ENCODE data around the gene CHCHD6. TPM values are rescaled to one million over a fixed set of nuclear protein-coding genes. Genes with fewer than 3 reads are reported as not detected.

CHCHD6 gene
- total and polyA plus RNA-seq, 2 donors (not counting 3 experiments of a cell fraction or from before 2014, with no cell fraction given): 8.4 to 10.1 TPM

DNA sequence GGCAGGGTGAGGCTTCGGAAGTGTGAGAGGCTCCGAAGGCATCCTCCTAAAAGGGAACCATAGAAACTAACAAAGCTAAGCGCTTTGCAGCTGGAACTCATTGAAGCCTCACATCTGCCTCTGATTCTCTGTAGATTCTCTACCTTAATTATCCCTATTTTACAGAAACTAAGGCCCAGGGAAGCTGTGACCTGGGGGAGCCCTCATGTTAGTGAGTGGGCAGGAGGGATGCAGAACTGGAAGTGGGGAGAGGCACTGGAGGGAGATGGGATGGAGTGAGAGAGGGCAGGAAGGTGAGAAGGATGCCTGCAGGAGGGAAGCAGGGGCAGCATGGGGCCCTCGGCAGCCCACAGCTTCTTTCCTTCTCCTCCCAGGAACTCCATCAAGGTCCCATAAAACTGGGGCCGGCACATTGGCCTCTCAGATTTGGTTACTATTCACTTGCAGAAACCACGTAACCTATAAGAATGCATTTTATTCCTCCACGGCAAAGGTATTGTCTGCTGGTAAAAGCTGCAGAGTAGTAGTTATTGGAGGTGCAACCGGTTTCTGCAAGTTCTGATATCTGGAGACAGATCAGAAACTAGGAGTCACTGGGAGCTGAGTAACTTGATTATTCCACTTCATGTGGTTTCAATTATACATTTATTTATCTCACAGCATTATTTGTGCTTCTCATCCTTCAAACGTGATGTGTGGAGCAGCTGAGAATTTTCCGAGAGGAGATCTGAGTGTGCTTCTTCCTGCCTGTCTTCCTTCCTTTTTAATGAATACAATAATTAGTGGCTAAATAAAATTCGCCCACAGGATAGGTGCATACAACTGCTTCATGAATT lies 24.0 kb upstream of the CHCHD6 start:
- FAIRE-seq: no peak

GRCh38 chr3:126680667-126681055 lies 23.4 kb upstream of the CHCHD6 start:
- no peak for TF ChIP-seq POLR2AphosphoS5 (IDR thresholded peaks at IDR 0.05; ENCODE audit: insufficient read depth, low read depth, low read length)
- no peak for TF ChIP-seq GATA2 (IDR thresholded peaks at IDR 0.05; ENCODE audit: insufficient read depth, insufficient read length, low read depth, low read length)
- TF ChIP-seq POLR2A (IDR thresholded peaks at IDR 0.05; ENCODE audit: low read depth, low read length): no peak
- BruUV-seq (replicated peaks): no TSS peak
- Histone ChIP-seq H3K9me3 (replicated peaks; ENCODE audit: control insufficient read depth, insufficient read depth, low read length) (no peaks in the 10 kb centered on the region), H3K9ac (replicated peaks; ENCODE audit: extremely low read depth, insufficient read depth, low read length) (no peak overlapping the region), H3K4me1 (ENCODE audit: control insufficient read depth, extremely low read depth, insufficient read depth, low read length) (no peaks in the 10 kb centered on the region), H3K4me2 (ENCODE audit: insufficient read depth, low read length) (no peak overlapping the region), H3K27ac (ENCODE audit: insufficient read depth, low read depth, low read length) (no peak overlapping the region), H3K4me3 (replicated peaks in 1 of 3; ENCODE audit: insufficient read depth in 1 of 3, low read depth in 1 of 3, low read length in 3 of 3) (no peak overlapping the region), H4K20me1 (replicated peaks; ENCODE audit: control insufficient read depth, extremely low read depth, insufficient read depth, low read length) (no peaks in the 10 kb centered on the region), H2AFZ (ENCODE audit: low read depth, low read length) (no peak overlapping the region), H3K27me3 (ENCODE audit: control insufficient read depth in 2 of 2, insufficient read depth in 2 of 2, low read length in 2 of 2) (peaks cover 8 to 17% of the 10 kb centered on the region in 2 experiments), H3K36me3 (ENCODE audit: control insufficient read depth in 2 of 2, extremely low read depth in 1 of 2, insufficient read depth in 2 of 2, low read length in 2 of 2) (no peaks in the 10 kb centered on the region), H3K9me1 (replicated peaks; ENCODE audit: control insufficient read depth, extremely low read depth, insufficient read depth, low read length) (no peaks in the 10 kb centered on the region), H3K79me2 (ENCODE audit: control insufficient read depth, insufficient read depth, low read length) (no peaks in the 10 kb centered on the region)
- dilution Hi-C loops (cut with MboI; ENCODE audit: extremely low pct_ligation_motif_present, low sequenced_read_pairs) (no loop called here), intact Hi-C loops (cut with micrococcal nuclease) (no loop called here)
- DNase-seq (ENCODE audit: low read depth, low spot score): no peak
- CTCF ChIA-PET: interaction anchor here (1.2 to 7.2 kb wide), 5 partner anchors 10 to 865 kb away, joined by 4 to 92 read pairs (median 5); partner anchors contain the start of gene PLXNA1
- FAIRE-seq: no peak
- POLR2A ChIA-PET: no interaction called here

More for the DNA sequence above, 24.0 kb upstream of the CHCHD6 start:
- Histone ChIP-seq H4K20me1 (replicated peaks; ENCODE audit: control insufficient read depth, extremely low read depth, insufficient read depth, low read length) (no peaks in the 10 kb centered on the region), H3K36me3 (ENCODE audit: control insufficient read depth in 2 of 2, extremely low read depth in 1 of 2, insufficient read depth in 2 of 2, low read length in 2 of 2) (no peaks in the 10 kb centered on the region), H3K9me1 (replicated peaks; ENCODE audit: control insufficient read depth, extremely low read depth, insufficient read depth, low read length) (no peaks in the 10 kb centered on the region), H3K9me3 (replicated peaks; ENCODE audit: control insufficient read depth, insufficient read depth, low read length) (no peaks in the 10 kb centered on the region), H3K4me3 (replicated peaks in 1 of 3; ENCODE audit: insufficient read depth in 1 of 3, low read depth in 1 of 3, low read length in 3 of 3) (no peak overlapping the region), H3K4me1 (ENCODE audit: control insufficient read depth, extremely low read depth, insufficient read depth, low read length) (no peaks in the 10 kb centered on the region), H3K27me3 (ENCODE audit: control insufficient read depth in 2 of 2, insufficient read depth in 2 of 2, low read length in 2 of 2) (peaks cover 6 to 20% of the 10 kb centered on the region in 2 experiments), H2AFZ (ENCODE audit: low read depth, low read length) (no peak overlapping the region), H3K9ac (replicated peaks; ENCODE audit: extremely low read depth, insufficient read depth, low read length) (no peak overlapping the region), H3K79me2 (ENCODE audit: control insufficient read depth, insufficient read depth, low read length) (no peaks in the 10 kb centered on the region), H3K4me2 (ENCODE audit: insufficient read depth, low read length) (no peak overlapping the region), H3K27ac (ENCODE audit: insufficient read depth, low read depth, low read length) (no peak overlapping the region)
- no TSS peak for BruUV-seq (replicated peaks)
- dilution Hi-C loops (cut with MboI; ENCODE audit: extremely low pct_ligation_motif_present, low sequenced_read_pairs) (no loop called here), intact Hi-C loops (cut with micrococcal nuclease) (loop anchor here (1.0 to 10.0 kb wide), 6 partner anchors 73 to 864 kb away; no protein-coding TSS in a partner anchor)
- no peak for DNase-seq (ENCODE audit: low read depth, low spot score)
- POLR2A ChIA-PET: no interaction called here
- CTCF ChIA-PET: interaction anchor here (0.6 to 7.2 kb wide), 15 partner anchors 9 to 866 kb away, joined by 3 to 92 read pairs (median 3); partner anchors contain the start of genes PLXNA1 and TXNRD3
- no peak for TF ChIP-seq EZH2 (IDR thresholded peaks at IDR 0.05; ENCODE audit: borderline replicate concordance, low read depth, low read length, severe bottlenecking)
- TF ChIP-seq POLR2AphosphoS5 (IDR thresholded peaks at IDR 0.05; ENCODE audit: insufficient read depth, low read depth, low read length): no peak
- TF ChIP-seq FOS (IDR thresholded peaks at IDR 0.05; ENCODE audit: borderline replicate concordance, insufficient read depth, low read length): no peak
- no peak for TF ChIP-seq JUN (IDR thresholded peaks at IDR 0.05; ENCODE audit: borderline replicate concordance, insufficient read depth, insufficient read length, low read depth)

All from endothelial cell of umbilical vein (primary cell).